CD14-positive monocyte (primary cell): ENCODE data around the gene OBSCN. TPM values are rescaled to one million over a fixed set of nuclear protein-coding genes. Genes with fewer than 3 reads are reported as not detected.

Experiments used
- DNase-seq, 3 donors: peaks; one replicate each; pipeline ENCODE4 v3.0.0-alpha.2; 2011 to 2022
- H2AFZ ChIP-seq: 2 replicates; pipeline ENCODE4 v1.6.0; 2012; ENCODE audit warnings: mild to moderate bottlenecking, low read depth, low read length, inconsistent platforms; ENCODE audit not compliant: insufficient read depth, poor library complexity, severe bottlenecking
- H3K27ac ChIP-seq, 2 donors: 1 replicate in 1 of 2; 2 replicates in 1 of 2; pipeline ENCODE4 v1.5.1; 2012 to 2013; ENCODE audit warnings: low read length in 2 of 2, control low read depth in 1 of 2, inconsistent platforms in 1 of 2, low read depth in 1 of 2, mild to moderate bottlenecking in 1 of 2
- H3K27me3 ChIP-seq, 2 donors: one replicate each; pipeline versions ENCODE4 v1.6.0 to v1.6.1; 2011 to 2013; ENCODE audit warnings: low read length in 2 of 2; ENCODE audit not compliant: control insufficient read depth in 2 of 2, insufficient read depth in 2 of 2
- H3K36me3 ChIP-seq, 2 donors: replicated peaks in 1 of 2; 1 replicate in 1 of 2; 2 replicates in 1 of 2; pipeline versions ENCODE4 v1.5.1 to v1.6.1; 2012 to 2013; ENCODE audit warnings: low read length in 2 of 2, control low read depth in 1 of 2, inconsistent platforms in 1 of 2, mild to moderate bottlenecking in 1 of 2; ENCODE audit not compliant: insufficient read depth in 2 of 2, control insufficient read depth in 1 of 2
- H3K4me1 ChIP-seq, 2 donors: 1 replicate in 1 of 2; 2 replicates in 1 of 2; pipeline versions ENCODE4 v1.5.1 to v1.6.1; 2012 to 2013; ENCODE audit warnings: low read length in 2 of 2, control low read depth in 1 of 2, inconsistent platforms in 1 of 2, mild to moderate bottlenecking in 1 of 2, moderate library complexity in 1 of 2; ENCODE audit not compliant: insufficient read depth in 2 of 2, control insufficient read depth in 1 of 2
- H3K4me2 ChIP-seq: replicated peaks from 2 replicates; pipeline ENCODE3; 2012; ENCODE audit warnings: low read length, moderate library complexity, mild to moderate bottlenecking; ENCODE audit not compliant: poor library complexity, severe bottlenecking; ENCODE audit errors: extremely low read depth
- H3K4me3 ChIP-seq, 3 experiments: fragments of 200-600 bp in 1 of 3; sonication (generic) in 1 of 3; replicated peaks in 1 of 3; 1 replicate in 2 of 3; 2 replicates in 1 of 3; pipeline ENCODE4 v1.5.1; 2011 to 2013; ENCODE audit warnings: low read length in 3 of 3, mild to moderate bottlenecking in 3 of 3, control low read depth in 2 of 3, low read depth in 2 of 3, inconsistent platforms in 1 of 3, moderate library complexity in 1 of 3
- H3K79me2 ChIP-seq: 2 replicates; pipeline ENCODE4 v1.6.0; 2012; ENCODE audit warnings: mild to moderate bottlenecking, control low read depth, inconsistent platforms, low read length, moderate library complexity; ENCODE audit not compliant: insufficient read depth
- H3K9ac ChIP-seq: 2 replicates; pipeline ENCODE4 v1.6.0; 2017; ENCODE audit warnings: low read length, mild to moderate bottlenecking; ENCODE audit not compliant: insufficient read depth, poor library complexity, severe bottlenecking
- H3K9me3 ChIP-seq, 2 donors: replicated peaks in 1 of 2; 1 replicate in 1 of 2; 2 replicates in 1 of 2; pipeline versions ENCODE4 v1.5.1 to v1.6.1; 2012 to 2013; ENCODE audit warnings: low read length in 2 of 2, control low read depth in 1 of 2; ENCODE audit not compliant: control insufficient read depth in 1 of 2, insufficient read depth in 1 of 2
- H4K20me1 ChIP-seq: 2 replicates; pipeline ENCODE4 v1.6.0; 2012; ENCODE audit warnings: mild to moderate bottlenecking, low read length, control low read depth, moderate library complexity; ENCODE audit not compliant: insufficient read depth
- H3K27ac Mint-ChIP-seq, 7 donors: one replicate each; pipeline ENCODE4 v1.8.0; 2020; ENCODE audit warnings: mild to moderate bottlenecking in 7 of 7, mixed read lengths in 7 of 7, moderate library complexity in 6 of 7, inconsistent platforms in 2 of 7
- H3K27me3 Mint-ChIP-seq, 3 donors: one replicate each; pipeline ENCODE4 v1.8.0; 2021 to 2022; ENCODE audit warnings: low read depth in 3 of 3, mild to moderate bottlenecking in 3 of 3, mixed read lengths in 3 of 3, moderate library complexity in 3 of 3, inconsistent platforms in 1 of 3
- H3K36me3 Mint-ChIP-seq, 2 donors: one replicate each; pipeline ENCODE4 v1.8.0; 2020; ENCODE audit warnings: mixed read lengths in 2 of 2, inconsistent platforms in 1 of 2, mild to moderate bottlenecking in 1 of 2
- H3K4me1 Mint-ChIP-seq: one replicate; pipeline ENCODE4 v1.8.0; 2020; ENCODE audit warnings: mild to moderate bottlenecking, mixed read lengths
- H3K4me3 Mint-ChIP-seq, 2 donors: one replicate each; pipeline ENCODE4 v1.8.0; 2020; ENCODE audit warnings: mild to moderate bottlenecking in 2 of 2, mixed read lengths in 2 of 2, moderate library complexity in 1 of 2
- H3K9me3 Mint-ChIP-seq, 7 donors: one replicate each; pipeline ENCODE4 v1.8.0; 2020 to 2022; ENCODE audit warnings: mixed read lengths in 7 of 7, mild to moderate bottlenecking in 6 of 7, moderate library complexity in 6 of 7, inconsistent platforms in 2 of 7
- CTCF ChIP-seq: fragments of 200-600 bp; IDR thresholded peaks from one replicate; pipeline ENCODE4 v1.8.0; 2022; ENCODE audit warnings: antibody characterized with exemption, mild to moderate bottlenecking
- WGBS: methylation state at CpG from one replicate; pipeline ENCODE4 v1.1.5; 2013; ENCODE audit warnings: missing lambda C conversion rate; ENCODE audit not compliant: insufficient coverage; 5-methylcytosine and 5-hydroxymethylcytosine counted together
- intact Hi-C, 2 donors: fragments of 100-400 bp; cut with micrococcal nuclease; formaldehyde crosslinking; loops; one replicate each; pipeline versions ENCODE4 v1.15.0 to v1.15.1; 2023
- polyA plus RNA-seq, 3 donors: library from polyadenylated mRNA; depleted of rRNA in 1 of 3; unstranded in 2 of 3; stranded (reverse) in 1 of 3; fragments of 300-500 nt in 2 of 3; fragments of >200 nt in 1 of 3; fragmentation: Illumina TruSeq in 2 of 3; gene quantifications; 1 replicate in 2 of 3; 2 replicates in 1 of 3; pipeline ENCODE4 v1.2.3, GENCODE V29; 2012 to 2021

OBSCN gene
- polyA plus RNA-seq, 3 donors = 0.57 to 1.5 (median 0.76) TPM

- no peak overlapping the region for H2AFZ ChIP-seq
- H3K4me2 ChIP-seq = no peak overlapping the region
- H3K27ac ChIP-seq = no peak overlapping the region
- no peaks in the 10 kb centered on the region for H3K36me3 ChIP-seq
- no peak overlapping the region for H3K4me3 ChIP-seq
- H3K4me1 ChIP-seq = peaks cover 11 to 13% of the 10 kb centered on the region in 2 donors
- intact Hi-C loops = no loop called here
- WGBS = 100% methylated on average over 1 of the region's 1 CpG
- H3K9me3 Mint-ChIP-seq = peaks cover 9 to 34% (median 26%) of the 10 kb centered on the region in 7 donors
- TF ChIP-seq CTCF = no peak
- H3K27me3 ChIP-seq = no peaks in the 10 kb centered on the region
- no peak overlapping the region for H3K27ac Mint-ChIP-seq
- peaks cover 0 to 2% (median 0%) of the 10 kb centered on the region in 3 donors for H3K27me3 Mint-ChIP-seq
- H3K4me1 Mint-ChIP-seq = peaks cover 9% of the 10 kb centered on the region
- H4K20me1 ChIP-seq = no peaks in the 10 kb centered on the region
- no peak overlapping the region for H3K9ac ChIP-seq
- H3K79me2 ChIP-seq = no peaks in the 10 kb centered on the region
- no peaks in the 10 kb centered on the region for H3K36me3 Mint-ChIP-seq
- H3K9me3 ChIP-seq = peaks cover 18 to 24% of the 10 kb centered on the region in 2 donors
- DNase-seq = no peak
- no peak overlapping the region for H3K4me3 Mint-ChIP-seq
These were observed 25.3 kb downstream of the OBSCN start for GRCh38 chr1:228233136-228233535.

DNA sequence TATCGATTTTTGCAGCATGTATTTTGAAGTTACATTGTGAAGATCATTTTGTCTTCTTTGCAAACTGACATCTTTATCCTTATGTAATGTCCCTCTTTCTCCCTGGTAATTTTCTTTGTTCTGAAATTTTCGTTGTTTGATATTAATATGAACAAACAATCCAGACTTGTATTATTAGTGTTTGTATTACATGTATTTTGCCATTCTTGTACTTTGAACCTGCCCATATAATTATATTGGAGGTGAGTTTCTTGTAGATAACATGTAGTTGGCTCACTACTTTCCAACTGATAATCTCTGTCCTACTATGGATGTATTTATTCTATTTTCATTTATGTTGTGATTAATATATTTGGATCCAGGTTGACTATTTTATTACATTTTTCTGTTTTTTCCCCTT is 27.1 kb downstream of the OBSCN start:
- WGBS = no CpG with 5 or more reads among the region's 2 CpGs
- Histone ChIP-seq H3K27ac (no peak overlapping the region), H2AFZ (no peak overlapping the region), H3K9ac (no peak overlapping the region), H3K4me3 (no peak overlapping the region), H3K9me3 (peaks cover 22 to 35% of the 10 kb centered on the region in 2 donors), H3K79me2 (no peaks in the 10 kb centered on the region), H4K20me1 (no peaks in the 10 kb centered on the region), H3K27me3 (no peaks in the 10 kb centered on the region), H3K36me3 (no peaks in the 10 kb centered on the region), H3K4me2 (no peak overlapping the region), H3K4me1 (no peaks in the 10 kb centered on the region)
- intact Hi-C loops = no loop called here
- Mint-ChIP-seq H3K27ac (no peak overlapping the region), H3K4me1 (no peaks in the 10 kb centered on the region), H3K9me3 (peaks cover 15 to 47% (median 38%) of the 10 kb centered on the region in 7 donors), H3K36me3 (no peaks in the 10 kb centered on the region), H3K27me3 (peaks cover 0 to 2% (median 0%) of the 10 kb centered on the region in 3 donors), H3K4me3 (no peak overlapping the region)
- DNase-seq = no peak
- no peak for TF ChIP-seq CTCF
